Osteoblast (primary cell): ENCODE measurements around the gene PLEKHN1. TPM values are rescaled to one million over a fixed set of nuclear protein-coding genes. Genes with fewer than 3 reads are reported as not detected.

ENCODE experiments used
- DNase-seq: peaks from one replicate; pipeline ENCODE4 v3.0.0; 2011; ENCODE audit warnings: low spot score, mixed read lengths; ENCODE audit not compliant: insufficient read length; ENCODE audit errors: missing footprints
- H2AFZ ChIP-seq: 2 replicates; pipeline ENCODE4 v1.6.0; 2011; ENCODE audit warnings: mild to moderate bottlenecking, low read length
- H3K27ac ChIP-seq: 2 replicates; pipeline ENCODE4 v1.5.1; 2011; ENCODE audit warnings: mild to moderate bottlenecking, low read depth, low read length, moderate library complexity
- H3K27me3 ChIP-seq: 2 replicates; pipeline ENCODE4 v1.6.0; 2012; ENCODE audit warnings: mild to moderate bottlenecking, control low read depth, inconsistent platforms, low read length, moderate library complexity; ENCODE audit not compliant: insufficient read depth
- H3K36me3 ChIP-seq: 2 replicates; pipeline ENCODE4 v1.5.1; 2011; ENCODE audit warnings: mild to moderate bottlenecking, low read length, control low read depth, moderate library complexity; ENCODE audit not compliant: insufficient read depth
- H3K4me1 ChIP-seq: 2 replicates; pipeline ENCODE4 v1.5.1; 2011; ENCODE audit warnings: mild to moderate bottlenecking, low read length, control low read depth, moderate library complexity; ENCODE audit not compliant: insufficient read depth
- H3K4me2 ChIP-seq: 2 replicates; pipeline ENCODE4 v1.6.0; 2011; ENCODE audit warnings: mild to moderate bottlenecking, low read length; ENCODE audit not compliant: insufficient read depth
- H3K4me3 ChIP-seq: fragments of 200-600 bp; sonication (generic); 3 replicates; pipeline ENCODE4 v1.5.1; 2012; ENCODE audit warnings: mild to moderate bottlenecking, low read length, inconsistent platforms; ENCODE audit not compliant: insufficient read depth
- H3K79me2 ChIP-seq: 2 replicates; pipeline ENCODE4 v1.6.0; 2012; ENCODE audit warnings: mild to moderate bottlenecking, low read length, control low read depth, inconsistent platforms; ENCODE audit not compliant: insufficient read depth
- H3K9me3 ChIP-seq: 2 replicates; pipeline ENCODE4 v1.5.1; 2011; ENCODE audit warnings: low read depth, low read length, control low read depth
- H4K20me1 ChIP-seq: 2 replicates; pipeline ENCODE4 v1.6.0; 2012; ENCODE audit warnings: mild to moderate bottlenecking, low read length, control low read depth; ENCODE audit not compliant: insufficient read depth
- CTCF ChIP-seq: IDR thresholded peaks from 2 replicates; pipeline ENCODE4 v1.5.1; 2011; ENCODE audit warnings: mild to moderate bottlenecking, low read depth, low read length, moderate library complexity; ENCODE audit errors: extremely low read depth
- total RNA-seq: library from RNA; depleted of rRNA; stranded (reverse); fragments of >200 nt; gene quantifications from 2 replicates; pipeline ENCODE4 v1.2.3, GENCODE V29; 2012

PLEKHN1 gene
- total RNA-seq, 1 donor: 0.36 TPM

GRCh38 chr1:952603-953002 is 13.7 kb upstream of the PLEKHN1 start:
- Histone ChIP-seq H2AFZ (no peak overlapping the region), H3K36me3 (peaks cover 81% of the 10 kb centered on the region), H4K20me1 (peaks cover 59% of the 10 kb centered on the region), H3K27ac (no peak overlapping the region), H3K9me3 (no peaks in the 10 kb centered on the region), H3K4me2 (no peak overlapping the region), H3K27me3 (no peaks in the 10 kb centered on the region), H3K4me1 (peaks cover 3% of the 10 kb centered on the region), H3K4me3 (no peak overlapping the region), H3K79me2 (peaks cover 17% of the 10 kb centered on the region)
- no peak for TF ChIP-seq CTCF
- no peak for DNase-seq

DNA sequence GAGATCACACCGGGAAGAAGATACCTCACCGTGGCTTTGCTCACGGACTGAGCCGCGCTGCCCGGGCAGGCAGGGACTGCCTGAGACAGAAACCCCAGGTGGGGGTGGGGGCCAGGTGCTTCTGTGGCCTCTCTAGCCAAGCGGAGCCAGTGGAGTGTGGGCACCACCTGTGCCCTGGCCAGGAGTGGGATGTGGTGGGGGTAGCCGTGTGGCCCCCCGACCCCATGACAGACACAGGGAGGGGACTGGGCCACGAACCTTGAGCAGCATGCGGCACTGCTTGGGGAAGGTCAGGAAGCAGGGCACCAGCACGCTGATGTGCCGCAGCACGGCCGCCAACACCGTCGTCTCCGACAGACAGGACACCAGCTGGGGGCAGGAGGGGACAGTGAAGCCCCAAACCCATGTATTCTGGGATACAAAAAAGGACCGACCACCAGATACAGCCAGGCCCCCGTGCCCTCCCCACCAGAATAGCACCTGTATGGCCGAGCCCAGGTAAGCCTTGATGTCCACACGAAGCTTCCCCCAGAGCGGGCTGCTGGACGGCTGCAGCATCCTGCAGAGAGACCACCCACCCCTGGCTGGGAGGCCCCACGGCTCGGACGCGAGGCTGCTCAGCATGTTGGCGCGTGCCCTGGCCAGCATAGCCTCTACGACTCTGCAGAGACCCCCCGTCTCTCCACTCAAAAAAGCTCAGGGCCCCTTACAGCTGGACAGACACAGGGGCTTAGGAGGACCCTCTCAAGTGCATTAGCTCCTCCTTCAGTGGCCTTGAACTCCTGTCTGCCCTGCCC is 12.6 kb upstream of the PLEKHN1 start:
- DNase-seq: no peak
- H3K36me3 ChIP-seq: peaks cover 74% of the 10 kb centered on the region

GRCh38 chr1:954927-955326 is 11.4 kb upstream of the PLEKHN1 start:
- H2AFZ ChIP-seq: no peak overlapping the region
- H4K20me1 ChIP-seq: peaks cover 54% of the 10 kb centered on the region
- DNase-seq: no peak
- H3K27me3 ChIP-seq: no peaks in the 10 kb centered on the region
- no peak for TF ChIP-seq CTCF
- H3K4me2 ChIP-seq: no peak overlapping the region
- H3K27ac ChIP-seq: no peak overlapping the region
- peaks cover 65% of the 10 kb centered on the region for H3K36me3 ChIP-seq
- H3K4me3 ChIP-seq: no peak overlapping the region
- no peaks in the 10 kb centered on the region for H3K9me3 ChIP-seq
- H3K4me1 ChIP-seq: peaks cover 12% of the 10 kb centered on the region
- peaks cover 31% of the 10 kb centered on the region for H3K79me2 ChIP-seq

More for the DNA sequence above, 12.6 kb upstream of the PLEKHN1 start:
- Histone ChIP-seq H3K27me3 (no peaks in the 10 kb centered on the region), H3K79me2 (peaks cover 28% of the 10 kb centered on the region), H3K9me3 (no peaks in the 10 kb centered on the region), H3K4me2 (no peak overlapping the region), H3K4me1 (peaks cover 12% of the 10 kb centered on the region), H4K20me1 (peaks cover 62% of the 10 kb centered on the region), H2AFZ (no peak overlapping the region), H3K4me3 (no peak overlapping the region), H3K27ac (no peak overlapping the region)
- no peak for TF ChIP-seq CTCF

- TF ChIP-seq CTCF: no peak
- no peaks in the 10 kb centered on the region for H3K27me3 ChIP-seq
- H3K79me2 ChIP-seq: peaks cover 31% of the 10 kb centered on the region
- H4K20me1 ChIP-seq: peaks cover 48% of the 10 kb centered on the region
- no peak for DNase-seq
- peaks cover 59% of the 10 kb centered on the region for H3K36me3 ChIP-seq
- H3K4me1 ChIP-seq: peaks cover 12% of the 10 kb centered on the region
- H3K9me3 ChIP-seq: no peaks in the 10 kb centered on the region
- no peak overlapping the region for H3K27ac ChIP-seq
- no peak overlapping the region for H3K4me2 ChIP-seq
- H3K4me3 ChIP-seq: no peak overlapping the region
- no peak overlapping the region for H2AFZ ChIP-seq
These were observed 10.8 kb upstream of the PLEKHN1 start for GRCh38 chr1:955474-955873.
